Colonic mucosa (tissue), 4 donors: ENCODE measurements around the gene PCNX2. TPM values are rescaled to one million over a fixed set of nuclear protein-coding genes. Genes with fewer than 3 reads are reported as not detected.

Experiments
- DNase-seq: peaks from one replicate; pipeline ENCODE4 v3.0.0-alpha.2; 2020
- H3K27ac ChIP-seq: fragments of 200-600 bp; one replicate; pipeline ENCODE4 v1.8.0; 2021
- H3K27me3 ChIP-seq: fragments of 200-600 bp; one replicate; pipeline ENCODE4 v1.8.0; 2021
- H3K36me3 ChIP-seq: fragments of 200-600 bp; one replicate; pipeline ENCODE4 v1.8.0; 2021
- H3K4me1 ChIP-seq: fragments of 200-600 bp; one replicate; pipeline ENCODE4 v1.8.0; 2021; ENCODE audit warnings: mild to moderate bottlenecking
- H3K4me3 ChIP-seq: fragments of 200-600 bp; one replicate; pipeline ENCODE4 v1.8.0; 2021
- H3K9ac ChIP-seq, 2 donors: one replicate each; pipeline ENCODE4 v1.7.0; 2013; ENCODE audit warnings: control low read depth in 2 of 2, low read depth in 2 of 2, low read length in 2 of 2
- H3K9me3 ChIP-seq: fragments of 200-600 bp; one replicate; pipeline ENCODE4 v1.8.0; 2021
- CTCF ChIP-seq: fragments of 200-600 bp; IDR thresholded peaks from one replicate; pipeline ENCODE4 v1.8.0; 2022; ENCODE audit warnings: antibody characterized with exemption, mild to moderate bottlenecking
- intact Hi-C: fragments of 100-400 bp; cut with DNase I; formaldehyde crosslinking; loops from one replicate; pipeline ENCODE4 v1.14.1; 2022
- total RNA-seq, 2 donors: library from RNA; stranded (reverse); fragmentation: NEBNext Ultra II Directional in 1 of 2; extraction: Animal tissue kit (Norgen Biotek cat#: 25700) in 1 of 2; gene quantifications; one replicate each; pipeline ENCODE4 v1.2.1, GENCODE V29; 2021
- donor health status: healthy.
- donor health status: DM: no; HTN: no; CAD: no.
- donor health status: DM: no; HTN: no; CAD: no.

PCNX2 gene
- total RNA-seq, 2 donors from 2014 or later = 5.4 to 6.7 TPM

- Histone ChIP-seq H3K9ac (no peak overlapping the region), H3K27ac (no peak overlapping the region), H3K27me3 (no peaks in the 10 kb centered on the region), H3K9me3 (no peaks in the 10 kb centered on the region), H3K4me3 (no peak overlapping the region), H3K4me1 (no peaks in the 10 kb centered on the region), H3K36me3 (peaks cover 16% of the 10 kb centered on the region)
- intact Hi-C loops = no loop called here
- no peak for TF ChIP-seq CTCF
- DNase-seq = no peak
These were observed 327.1 kb downstream of the PCNX2 start for GRCh38 chr1:232968391-232968790.

GRCh38 chr1:232966663-232967062 lies 328.9 kb downstream of the PCNX2 start:
- Histone ChIP-seq H3K27ac (peak overlapping the region; percentile 61), H3K36me3 (peaks cover 8% of the 10 kb centered on the region), H3K9me3 (no peaks in the 10 kb centered on the region), H3K4me3 (no peak overlapping the region), H3K9ac (peak overlapping the region in 1 of 2 donors; percentile 23), H3K27me3 (no peaks in the 10 kb centered on the region), H3K4me1 (no peaks in the 10 kb centered on the region)
- no peak for TF ChIP-seq CTCF
- intact Hi-C loops = no loop called here
- peak; percentile 84 for DNase-seq

GRCh38 chr1:232965912-232966217 lies 329.7 kb downstream of the PCNX2 start:
- Histone ChIP-seq H3K4me3 (no peak overlapping the region), H3K27ac (peak overlapping the region; percentile 61), H3K9ac (no peak overlapping the region), H3K27me3 (no peaks in the 10 kb centered on the region), H3K9me3 (no peaks in the 10 kb centered on the region), H3K4me1 (no peaks in the 10 kb centered on the region), H3K36me3 (peaks cover 5% of the 10 kb centered on the region)
- intact Hi-C loops = no loop called here
- no peak for DNase-seq
- TF ChIP-seq CTCF = no peak

GRCh38 chr1:232965124-232965911 lies 330.2 kb downstream of the PCNX2 start:
- Histone ChIP-seq H3K9ac (no peak overlapping the region), H3K27me3 (no peaks in the 10 kb centered on the region), H3K27ac (peak overlapping the region; percentile 61), H3K4me1 (no peaks in the 10 kb centered on the region), H3K9me3 (no peaks in the 10 kb centered on the region), H3K36me3 (no peaks in the 10 kb centered on the region), H3K4me3 (no peak overlapping the region)
- intact Hi-C loops = no loop called here
- no peak for DNase-seq
- TF ChIP-seq CTCF = no peak

- H3K36me3 ChIP-seq = no peaks in the 10 kb centered on the region
- no peak for TF ChIP-seq CTCF
- intact Hi-C loops = loop anchor here (5.0 kb wide), 1 partner anchor 332 kb away; the partner anchor contains the start of gene SIPA1L2
These were observed 330.9 kb downstream of the PCNX2 start for GRCh38 chr1:232964601-232965000.

More at GRCh38 chr1:232964601-232965000, 330.9 kb downstream of the PCNX2 start:
- DNase-seq = no peak
- H3K27ac ChIP-seq = no peak overlapping the region
- H3K4me3 ChIP-seq = no peak overlapping the region
- H3K9ac ChIP-seq = no peak overlapping the region
- no peaks in the 10 kb centered on the region for H3K9me3 ChIP-seq
- H3K27me3 ChIP-seq = no peaks in the 10 kb centered on the region
- H3K4me1 ChIP-seq = no peaks in the 10 kb centered on the region
